Colonic mucosa (tissue), 4 donors: Measurements from ENCODE around the gene SLC24A5. TPM values are rescaled to one million over a fixed set of nuclear protein-coding genes. Genes with fewer than 3 reads are reported as not detected.

ENCODE experiments used
- DNase-seq: peaks from one replicate; pipeline ENCODE4 v3.0.0-alpha.2; 2020
- H3K27ac ChIP-seq: fragments of 200-600 bp; one replicate; pipeline ENCODE4 v1.8.0; 2021
- H3K27me3 ChIP-seq: fragments of 200-600 bp; one replicate; pipeline ENCODE4 v1.8.0; 2021
- H3K36me3 ChIP-seq: fragments of 200-600 bp; one replicate; pipeline ENCODE4 v1.8.0; 2021
- H3K4me1 ChIP-seq: fragments of 200-600 bp; one replicate; pipeline ENCODE4 v1.8.0; 2021; ENCODE audit warnings: mild to moderate bottlenecking
- H3K4me3 ChIP-seq: fragments of 200-600 bp; one replicate; pipeline ENCODE4 v1.8.0; 2021
- H3K9ac ChIP-seq, 2 donors: one replicate each; pipeline ENCODE4 v1.7.0; 2013; ENCODE audit warnings: control low read depth in 2 of 2, low read depth in 2 of 2, low read length in 2 of 2
- H3K9me3 ChIP-seq: fragments of 200-600 bp; one replicate; pipeline ENCODE4 v1.8.0; 2021
- CTCF ChIP-seq: fragments of 200-600 bp; IDR thresholded peaks from one replicate; pipeline ENCODE4 v1.8.0; 2022; ENCODE audit warnings: antibody characterized with exemption, mild to moderate bottlenecking
- intact Hi-C: fragments of 100-400 bp; cut with DNase I; formaldehyde crosslinking; loops from one replicate; pipeline ENCODE4 v1.14.1; 2022
- total RNA-seq, 2 donors: library from RNA; stranded (reverse); fragmentation: NEBNext Ultra II Directional in 1 of 2; extraction: Animal tissue kit (Norgen Biotek cat#: 25700) in 1 of 2; gene quantifications; one replicate each; pipeline ENCODE4 v1.2.1, GENCODE V29; 2021
- donor health status: healthy.
- donor health status: DM: no; HTN: no; CAD: no.
- donor health status: DM: no; HTN: no; CAD: no.

The SLC24A5 gene
- total RNA-seq, result not detected

GRCh38 chr15:48120745-48121144 is at the start of gene SLC24A5:
TSS of gene SLC24A5 (plus strand) at chr15:48120990. CDS start at chr15:48121045, 55 bp downstream.
- no peak within 1 kb of the TSS for H3K4me3 ChIP-seq
- no peaks in the 10 kb centered on the region for H3K9me3 ChIP-seq
- no peak for TF ChIP-seq CTCF
- intact Hi-C loops, result no loop called here
- no peak within 1 kb of the TSS for H3K9ac ChIP-seq
- H3K27me3 ChIP-seq, result no peaks in the 10 kb centered on the region
- no peaks in the 10 kb centered on the region for H3K4me1 ChIP-seq
- no peak for DNase-seq
- H3K27ac ChIP-seq, result no peak within 1 kb of the TSS
- no peaks in the 10 kb centered on the region for H3K36me3 ChIP-seq

GRCh38 chr15:48072941-48073340 is 47.8 kb upstream of the SLC24A5 start:
- intact Hi-C loops, result no loop called here
- no peak for DNase-seq
- H3K27me3 ChIP-seq, result no peaks in the 10 kb centered on the region
- no peak overlapping the region for H3K27ac ChIP-seq
- H3K9ac ChIP-seq, result no peak overlapping the region
- no peaks in the 10 kb centered on the region for H3K36me3 ChIP-seq
- no peaks in the 10 kb centered on the region for H3K9me3 ChIP-seq
- TF ChIP-seq CTCF, result no peak
- no peaks in the 10 kb centered on the region for H3K4me1 ChIP-seq
- no peak overlapping the region for H3K4me3 ChIP-seq

- Histone ChIP-seq H3K4me1 (no peaks in the 10 kb centered on the region), H3K9ac (no peak overlapping the region), H3K36me3 (no peaks in the 10 kb centered on the region), H3K9me3 (no peaks in the 10 kb centered on the region), H3K27me3 (no peaks in the 10 kb centered on the region), H3K4me3 (no peak overlapping the region), H3K27ac (no peak overlapping the region)
- intact Hi-C loops, result no loop called here
- no peak for DNase-seq
- TF ChIP-seq CTCF, result no peak
Observed at GRCh38 chr15:48073881-48074280, 46.9 kb upstream of the SLC24A5 start.

DNA sequence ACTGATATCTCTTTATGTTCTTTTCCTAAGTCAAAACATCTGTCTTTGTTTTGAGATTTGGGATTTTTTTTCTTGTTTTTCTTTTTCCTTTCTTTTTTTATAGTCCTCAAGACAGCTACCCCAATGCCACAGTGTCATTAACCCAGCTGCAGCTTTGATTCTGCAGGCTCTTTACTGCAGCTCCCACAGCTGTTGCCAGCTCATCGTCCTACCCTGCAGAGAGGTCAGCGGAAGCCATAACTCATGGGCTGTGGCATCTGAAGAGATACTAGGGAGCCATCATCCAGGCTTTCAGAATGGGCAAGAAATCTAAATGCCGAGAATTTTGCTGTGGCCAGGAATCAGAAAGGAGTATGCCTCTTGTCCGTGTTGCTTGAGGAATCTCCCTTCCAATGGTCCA is 44.3 kb upstream of the SLC24A5 start:
- H3K4me3 ChIP-seq, result no peak overlapping the region
- intact Hi-C loops, result no loop called here
- H3K27ac ChIP-seq, result no peak overlapping the region
- no peak for DNase-seq
- no peak overlapping the region for H3K9ac ChIP-seq
- TF ChIP-seq CTCF, result no peak
- no peaks in the 10 kb centered on the region for H3K27me3 ChIP-seq
- no peaks in the 10 kb centered on the region for H3K9me3 ChIP-seq
- no peaks in the 10 kb centered on the region for H3K4me1 ChIP-seq
- no peaks in the 10 kb centered on the region for H3K36me3 ChIP-seq

- no peak for DNase-seq
- no peak for TF ChIP-seq CTCF
- H3K9me3 ChIP-seq, result no peaks in the 10 kb centered on the region
- H3K4me3 ChIP-seq, result no peak overlapping the region
- no peak overlapping the region for H3K27ac ChIP-seq
- no peaks in the 10 kb centered on the region for H3K27me3 ChIP-seq
- H3K9ac ChIP-seq, result no peak overlapping the region
- no peaks in the 10 kb centered on the region for H3K36me3 ChIP-seq
- intact Hi-C loops, result no loop called here
- H3K4me1 ChIP-seq, result no peaks in the 10 kb centered on the region
Observed at GRCh38 chr15:48077616-48078184, 43.1 kb upstream of the SLC24A5 start.
